ENCODE results near the gene DNAH10.

GRCh38 chr12:123762715-123763052 lies 583 bp downstream of the DNAH10 start:
- TF ChIP-seq CTCF (IDR thresholded peaks at IDR 0.05) = no peak
- no peak for TF ChIP-seq RAD21 (conservative IDR thresholded peaks at IDR 0.05 in 1 of 2, IDR thresholded peaks at IDR 0.05 in 1 of 2)
- TF ChIP-seq BHLHE40 (IDR thresholded peaks at IDR 0.05; ENCODE audit: low read depth, low read length) = no peak
- no peak for TF ChIP-seq KDM5A (IDR thresholded peaks at IDR 0.05)
- TF ChIP-seq HDAC2 (IDR thresholded peaks at IDR 0.05) = no peak
- TF ChIP-seq POLR2A (IDR thresholded peaks at IDR 0.05; ENCODE audit: low read length) = no peak
